ENCODE results near the gene SLC22A16. TPM values are rescaled to one million over a fixed set of nuclear protein-coding genes. Genes with fewer than 3 reads are reported as not detected.

Gene SLC22A16
- total RNA-seq, 3 donors from 2014 or later = 0.15 to 2.9 (median 0.33) TPM

DNA sequence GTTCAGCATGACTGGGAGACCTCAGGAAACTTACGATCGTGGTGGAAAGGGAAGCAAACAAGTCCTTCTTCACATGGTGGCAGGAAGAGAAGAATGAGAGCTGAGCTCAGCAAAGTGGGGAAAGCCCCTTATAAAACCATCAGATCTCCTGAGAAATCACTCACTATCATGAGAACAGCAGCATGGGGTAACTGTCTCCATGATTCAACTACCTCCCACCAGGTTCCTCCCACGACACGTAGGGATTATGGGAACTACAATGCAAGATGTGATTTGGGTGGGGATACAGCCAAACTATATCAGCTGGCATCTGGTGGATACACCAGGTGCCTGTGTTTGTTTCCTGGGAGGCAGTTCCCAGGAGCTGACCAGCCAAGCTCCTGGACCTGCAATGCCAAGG is 65.9 kb downstream of the SLC22A16 start:
- no peaks in the 10 kb centered on the region for H3K27me3 ChIP-seq
- intact Hi-C loops (cut with DNase I; ENCODE audit: low total_unique reads) = no loop called here
- no peak for DNase-seq (ENCODE audit: low spot score in 2 of 2)
- no peak overlapping the region for H3K27ac ChIP-seq
- TF ChIP-seq, protein P1, sequence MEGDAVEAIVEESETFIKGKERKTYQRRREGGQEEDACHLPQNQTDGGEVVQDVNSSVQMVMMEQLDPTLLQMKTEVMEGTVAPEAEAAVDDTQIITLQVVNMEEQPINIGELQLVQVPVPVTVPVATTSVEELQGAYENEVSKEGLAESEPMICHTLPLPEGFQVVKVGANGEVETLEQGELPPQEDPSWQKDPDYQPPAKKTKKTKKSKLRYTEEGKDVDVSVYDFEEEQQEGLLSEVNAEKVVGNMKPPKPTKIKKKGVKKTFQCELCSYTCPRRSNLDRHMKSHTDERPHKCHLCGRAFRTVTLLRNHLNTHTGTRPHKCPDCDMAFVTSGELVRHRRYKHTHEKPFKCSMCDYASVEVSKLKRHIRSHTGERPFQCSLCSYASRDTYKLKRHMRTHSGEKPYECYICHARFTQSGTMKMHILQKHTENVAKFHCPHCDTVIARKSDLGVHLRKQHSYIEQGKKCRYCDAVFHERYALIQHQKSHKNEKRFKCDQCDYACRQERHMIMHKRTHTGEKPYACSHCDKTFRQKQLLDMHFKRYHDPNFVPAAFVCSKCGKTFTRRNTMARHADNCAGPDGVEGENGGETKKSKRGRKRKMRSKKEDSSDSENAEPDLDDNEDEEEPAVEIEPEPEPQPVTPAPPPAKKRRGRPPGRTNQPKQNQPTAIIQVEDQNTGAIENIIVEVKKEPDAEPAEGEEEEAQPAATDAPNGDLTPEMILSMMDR (IDR thresholded peaks at IDR 0.05) = no peak
- TF ChIP-seq POLR2AphosphoS5 (IDR thresholded peaks at IDR 0.05) (no peak), POLR2A (IDR thresholded peaks at IDR 0.05) (no peak)
- H3K9me3 ChIP-seq = no peaks in the 10 kb centered on the region
- H3K4me3 ChIP-seq = no peak overlapping the region
- no peaks in the 10 kb centered on the region for H3K4me1 ChIP-seq
- H3K36me3 ChIP-seq = no peaks in the 10 kb centered on the region

DNA sequence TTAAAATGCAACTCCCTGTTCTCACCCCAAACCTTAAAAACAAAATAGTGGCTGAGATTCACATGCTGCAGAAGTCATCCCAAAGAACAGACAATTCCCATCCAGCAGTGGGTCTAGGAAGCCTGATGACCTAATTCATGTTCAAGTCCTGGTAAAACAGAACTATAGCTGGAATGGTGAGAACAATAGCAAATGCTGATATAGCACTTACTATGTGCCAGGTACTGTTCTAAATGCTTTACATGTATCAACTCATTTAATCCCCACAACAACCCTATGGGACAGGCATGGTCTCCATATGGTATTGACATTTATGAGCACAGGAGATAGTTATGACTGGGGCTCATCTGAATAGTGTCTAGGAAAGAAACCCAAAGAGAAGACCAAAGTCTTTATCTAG is 66.6 kb downstream of the SLC22A16 start:
- TF ChIP-seq POLR2AphosphoS5 (IDR thresholded peaks at IDR 0.05) = no peak
- TF ChIP-seq POLR2A (IDR thresholded peaks at IDR 0.05) = no peak
- TF ChIP-seq, protein P1 (IDR thresholded peaks at IDR 0.05) = no peak
- H3K4me3 ChIP-seq = no peak overlapping the region
- H3K4me1 ChIP-seq = no peaks in the 10 kb centered on the region
- intact Hi-C loops (cut with DNase I; ENCODE audit: low total_unique reads) = no loop called here
- H3K27ac ChIP-seq = no peak overlapping the region
- DNase-seq (ENCODE audit: low spot score in 2 of 2) = no peak
- no peaks in the 10 kb centered on the region for H3K27me3 ChIP-seq
- H3K9me3 ChIP-seq = no peaks in the 10 kb centered on the region
- no peaks in the 10 kb centered on the region for H3K36me3 ChIP-seq

DNA sequence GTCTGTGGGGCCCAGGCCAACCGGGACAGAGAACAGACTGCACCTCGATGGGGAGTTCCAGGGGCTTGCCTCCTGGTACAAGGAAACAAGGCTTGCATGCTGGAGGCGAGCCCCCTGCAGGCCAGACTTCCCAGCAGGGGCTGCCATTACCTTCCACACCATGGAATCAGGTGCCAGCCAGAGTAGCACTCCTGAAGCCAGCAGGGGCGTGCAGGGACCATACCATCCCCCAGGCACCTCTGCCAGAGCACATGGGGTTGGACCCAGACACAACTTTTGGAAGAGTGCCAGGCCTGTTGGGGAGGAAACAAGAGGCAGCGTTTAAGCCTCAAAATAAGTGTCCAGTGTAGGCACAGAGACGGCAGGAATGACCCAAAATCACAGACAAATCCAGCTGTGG is 67.5 kb downstream of the SLC22A16 start:
- no peaks in the 10 kb centered on the region for H3K27me3 ChIP-seq
- H3K27ac ChIP-seq = no peak overlapping the region
- TF ChIP-seq POLR2A (IDR thresholded peaks at IDR 0.05) (no peak), POLR2AphosphoS5 (IDR thresholded peaks at IDR 0.05) (no peak)
- TF ChIP-seq, protein P1 (IDR thresholded peaks at IDR 0.05) = no peak
- H3K4me3 ChIP-seq = no peak overlapping the region
- no peaks in the 10 kb centered on the region for H3K36me3 ChIP-seq
- no peak for DNase-seq (ENCODE audit: low spot score in 2 of 2)
- intact Hi-C loops (cut with DNase I; ENCODE audit: low total_unique reads) = no loop called here
- no peaks in the 10 kb centered on the region for H3K4me1 ChIP-seq
- no peaks in the 10 kb centered on the region for H3K9me3 ChIP-seq

DNA sequence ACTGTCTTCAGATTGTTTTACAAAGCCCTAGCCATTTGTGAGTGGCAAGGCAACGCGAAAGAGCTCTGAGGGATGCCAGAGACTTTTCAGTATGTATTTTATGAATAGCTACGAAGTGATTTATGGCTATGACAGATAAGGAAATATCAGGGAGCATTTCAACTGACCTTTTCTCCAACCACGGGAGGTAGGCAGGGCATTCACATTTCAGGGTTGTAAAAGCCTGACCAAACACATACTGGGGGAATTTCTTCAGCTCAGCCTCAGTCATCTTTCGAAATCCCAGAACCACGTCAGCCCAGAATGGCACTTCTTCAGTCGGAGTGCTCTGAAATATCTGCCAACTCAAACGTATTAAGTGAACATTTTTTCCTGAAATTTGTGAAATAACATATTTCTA is 71.8 kb downstream of the SLC22A16 start:
- Histone ChIP-seq H3K4me1 (no peaks in the 10 kb centered on the region), H3K4me3 (no peak overlapping the region), H3K27me3 (no peaks in the 10 kb centered on the region), H3K9me3 (no peaks in the 10 kb centered on the region), H3K27ac (no peak overlapping the region), H3K36me3 (no peaks in the 10 kb centered on the region)
- no peak for DNase-seq (ENCODE audit: low spot score in 2 of 2)
- intact Hi-C loops (cut with DNase I; ENCODE audit: low total_unique reads) = no loop called here
- TF ChIP-seq POLR2AphosphoS5 (IDR thresholded peaks at IDR 0.05) (no peak), POLR2A (IDR thresholded peaks at IDR 0.05) (no peak)

DNA sequence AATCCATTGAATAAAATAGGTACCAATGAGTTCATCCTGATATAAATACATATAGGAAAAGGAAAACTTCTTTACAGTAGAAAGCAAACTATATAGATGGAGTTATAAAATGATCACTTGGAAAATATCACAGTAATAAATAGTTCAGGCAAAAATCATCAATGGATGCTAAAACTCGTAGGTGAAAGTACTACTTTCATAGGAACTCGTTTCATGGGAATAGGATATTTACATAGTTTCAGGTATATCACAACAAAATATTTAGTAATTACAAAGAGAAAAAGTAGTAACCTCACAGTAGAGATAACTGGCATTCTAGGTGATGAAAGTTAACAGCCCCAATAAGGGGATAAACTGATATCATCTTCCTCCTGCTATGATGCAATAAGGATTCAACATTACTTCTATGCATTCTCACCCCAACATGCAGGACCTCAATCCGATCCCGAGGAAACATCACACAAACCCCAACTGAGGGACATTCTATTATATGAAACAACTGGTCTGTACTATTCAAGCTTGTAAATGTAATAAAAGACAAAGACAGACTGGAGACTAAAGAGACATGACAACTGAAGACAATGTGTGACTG is 74.7 kb downstream of the SLC22A16 start:
- H3K4me1 ChIP-seq = no peaks in the 10 kb centered on the region
- no peaks in the 10 kb centered on the region for H3K9me3 ChIP-seq
- no peak overlapping the region for H3K27ac ChIP-seq
- no peak overlapping the region for H3K4me3 ChIP-seq
- H3K27me3 ChIP-seq = no peaks in the 10 kb centered on the region
- DNase-seq (ENCODE audit: low spot score in 2 of 2) = no peak
- H3K36me3 ChIP-seq = no peaks in the 10 kb centered on the region
- intact Hi-C loops (cut with DNase I; ENCODE audit: low total_unique reads) = no loop called here
- TF ChIP-seq POLR2A (IDR thresholded peaks at IDR 0.05) (no peak), POLR2AphosphoS5 (IDR thresholded peaks at IDR 0.05) (no peak)
- TF ChIP-seq, protein P1 (IDR thresholded peaks at IDR 0.05) = no peak

Measured in breast epithelium (tissue), 4 donors.